DND-41 (cell line): Measurements from ENCODE around the gene NUDT1.

ENCODE experiments used
- ATAC-seq: fragments of 200-7000 bp; cut with Tn5 transposase; 3 replicates; pipeline ENCODE4 v1.9.1; 2021; ENCODE audit warnings: low read depth; ENCODE audit not compliant: insufficient read depth
- DNase-seq: peaks from one replicate; pipeline ENCODE4 v3.0.0-alpha.2; 2020
- H2AFZ ChIP-seq: 2 replicates; pipeline ENCODE4 v1.6.0; 2012; ENCODE audit warnings: low read depth, low read length
- H3K27ac ChIP-seq: 2 replicates; pipeline ENCODE4 v1.5.1; 2012; ENCODE audit warnings: low read length, inconsistent platforms
- H3K27me3 ChIP-seq: fragments of 200-600 bp; sonication (generic); 2 replicates; pipeline ENCODE4 v1.6.0; 2012; ENCODE audit warnings: low read length, mild to moderate bottlenecking, inconsistent platforms; ENCODE audit not compliant: insufficient read depth, poor library complexity
- H3K36me3 ChIP-seq: 2 replicates; pipeline ENCODE4 v1.5.1; 2012; ENCODE audit warnings: low read length, inconsistent platforms; ENCODE audit not compliant: insufficient read depth
- H3K4me1 ChIP-seq: 2 replicates; pipeline ENCODE4 v1.5.1; 2012; ENCODE audit warnings: mild to moderate bottlenecking, low read length; ENCODE audit not compliant: insufficient read depth
- H3K4me2 ChIP-seq: 2 replicates; pipeline ENCODE4 v1.6.0; 2012; ENCODE audit warnings: mild to moderate bottlenecking, moderate library complexity, low read length, inconsistent platforms; ENCODE audit not compliant: insufficient read depth
- H3K4me3 ChIP-seq, 2 experiments: fragments of 200-600 bp in 1 of 2; shearing (Covaris generic) in 1 of 2; 2 replicates each; pipeline ENCODE4 v1.5.1; 2012 to 2016; ENCODE audit warnings: inconsistent platforms in 2 of 2, low read length in 2 of 2, mild to moderate bottlenecking in 2 of 2, low read depth in 1 of 2, moderate library complexity in 1 of 2
- H3K79me2 ChIP-seq: 2 replicates; pipeline ENCODE4 v1.6.0; 2012; ENCODE audit warnings: low read length, inconsistent platforms; ENCODE audit not compliant: insufficient read depth
- H3K9ac ChIP-seq: 2 replicates; pipeline ENCODE4 v1.6.0; 2012; ENCODE audit warnings: low read depth, mild to moderate bottlenecking, inconsistent platforms, low read length, moderate library complexity
- H3K9me3 ChIP-seq: 2 replicates; pipeline ENCODE4 v1.5.1; 2012; ENCODE audit warnings: low read length, moderate library complexity, mild to moderate bottlenecking, inconsistent platforms; ENCODE audit not compliant: insufficient read depth, severe bottlenecking
- H4K20me1 ChIP-seq: 2 replicates; pipeline ENCODE4 v1.6.0; 2012; ENCODE audit warnings: low read length; ENCODE audit not compliant: insufficient read depth
- EZH2 ChIP-seq: IDR thresholded peaks from 3 replicates; pipeline ENCODE4 v1.6.1; 2012; ENCODE audit warnings: borderline replicate concordance, low read depth, mild to moderate bottlenecking, moderate library complexity, low read length, inconsistent platforms; ENCODE audit not compliant: severe bottlenecking
- TF ChIP-seq, protein P1 (sequence below): IDR thresholded peaks from 2 replicates; pipeline ENCODE4 v1.5.1; 2012; ENCODE audit warnings: borderline replicate concordance, low read length, moderate library complexity, mild to moderate bottlenecking; ENCODE audit not compliant: poor library complexity, severe bottlenecking; ENCODE audit errors: extremely low read depth

Gene NUDT1

GRCh38 chr7:2209146-2209960 is 32.7 kb upstream of the NUDT1 start:
- Histone ChIP-seq H3K9me3 (no peaks in the 10 kb centered on the region), H3K36me3 (peaks cover 77% of the 10 kb centered on the region), H3K4me1 (no peaks in the 10 kb centered on the region), H3K27ac (no peak overlapping the region), H3K79me2 (no peaks in the 10 kb centered on the region; the same call in 1 of the 2 replicates), H3K4me3 (no peak overlapping the region), H3K27me3 (no peaks in the 10 kb centered on the region), H3K9ac (no peak overlapping the region), H2AFZ (no peak overlapping the region), H4K20me1 (peaks cover 20% of the 10 kb centered on the region), H3K4me2 (no peak overlapping the region)
- ATAC-seq (peak; percentile 67; the same call in 2 of the 3 replicates), DNase-seq (peak; percentile 42)
- TF ChIP-seq, protein P1, sequence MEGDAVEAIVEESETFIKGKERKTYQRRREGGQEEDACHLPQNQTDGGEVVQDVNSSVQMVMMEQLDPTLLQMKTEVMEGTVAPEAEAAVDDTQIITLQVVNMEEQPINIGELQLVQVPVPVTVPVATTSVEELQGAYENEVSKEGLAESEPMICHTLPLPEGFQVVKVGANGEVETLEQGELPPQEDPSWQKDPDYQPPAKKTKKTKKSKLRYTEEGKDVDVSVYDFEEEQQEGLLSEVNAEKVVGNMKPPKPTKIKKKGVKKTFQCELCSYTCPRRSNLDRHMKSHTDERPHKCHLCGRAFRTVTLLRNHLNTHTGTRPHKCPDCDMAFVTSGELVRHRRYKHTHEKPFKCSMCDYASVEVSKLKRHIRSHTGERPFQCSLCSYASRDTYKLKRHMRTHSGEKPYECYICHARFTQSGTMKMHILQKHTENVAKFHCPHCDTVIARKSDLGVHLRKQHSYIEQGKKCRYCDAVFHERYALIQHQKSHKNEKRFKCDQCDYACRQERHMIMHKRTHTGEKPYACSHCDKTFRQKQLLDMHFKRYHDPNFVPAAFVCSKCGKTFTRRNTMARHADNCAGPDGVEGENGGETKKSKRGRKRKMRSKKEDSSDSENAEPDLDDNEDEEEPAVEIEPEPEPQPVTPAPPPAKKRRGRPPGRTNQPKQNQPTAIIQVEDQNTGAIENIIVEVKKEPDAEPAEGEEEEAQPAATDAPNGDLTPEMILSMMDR, result peak; percentile 66
- no peak for TF ChIP-seq EZH2

GRCh38 chr7:2209961-2210323 is 32.1 kb upstream of the NUDT1 start:
- Histone ChIP-seq H2AFZ (no peak overlapping the region), H3K79me2 (no peaks in the 10 kb centered on the region; the same call in 1 of the 2 replicates), H3K36me3 (peaks cover 78% of the 10 kb centered on the region), H3K4me3 (no peak overlapping the region), H4K20me1 (peaks cover 20% of the 10 kb centered on the region), H3K4me1 (no peaks in the 10 kb centered on the region), H3K4me2 (no peak overlapping the region), H3K9me3 (no peaks in the 10 kb centered on the region), H3K27ac (no peak overlapping the region), H3K27me3 (no peaks in the 10 kb centered on the region), H3K9ac (no peak overlapping the region)
- ATAC-seq (no peak), DNase-seq (no peak)
- no peak for TF ChIP-seq EZH2
- TF ChIP-seq, protein P1, result no peak

- no peak overlapping the region for H3K9ac ChIP-seq
- no peak overlapping the region for H3K27ac ChIP-seq
- no peaks in the 10 kb centered on the region for H3K4me1 ChIP-seq
- H3K4me2 ChIP-seq, result no peak overlapping the region
- H3K36me3 ChIP-seq, result peaks cover 83% of the 10 kb centered on the region
- no peaks in the 10 kb centered on the region; the same call in 1 of the 2 replicates for H3K79me2 ChIP-seq
- H2AFZ ChIP-seq, result no peak overlapping the region
- DNase-seq (no peak), ATAC-seq (no peak)
- H3K4me3 ChIP-seq, result no peak overlapping the region
- H3K27me3 ChIP-seq, result no peaks in the 10 kb centered on the region
- TF ChIP-seq, protein P1, result no peak
- peaks cover 20% of the 10 kb centered on the region for H4K20me1 ChIP-seq
- H3K9me3 ChIP-seq, result no peaks in the 10 kb centered on the region
These were observed 31.3 kb upstream of the NUDT1 start for GRCh38 chr7:2210551-2211258.
